ENCODE results near the gene WNK4. TPM values are rescaled to one million over a fixed set of nuclear protein-coding genes. Genes with fewer than 3 reads are reported as not detected.

Gene WNK4
- total and polyA plus RNA-seq, 2 donors (not counting 1 experiment from before 2014, with no cell fraction given) = under 0.01 to 0.35 TPM

DNA sequence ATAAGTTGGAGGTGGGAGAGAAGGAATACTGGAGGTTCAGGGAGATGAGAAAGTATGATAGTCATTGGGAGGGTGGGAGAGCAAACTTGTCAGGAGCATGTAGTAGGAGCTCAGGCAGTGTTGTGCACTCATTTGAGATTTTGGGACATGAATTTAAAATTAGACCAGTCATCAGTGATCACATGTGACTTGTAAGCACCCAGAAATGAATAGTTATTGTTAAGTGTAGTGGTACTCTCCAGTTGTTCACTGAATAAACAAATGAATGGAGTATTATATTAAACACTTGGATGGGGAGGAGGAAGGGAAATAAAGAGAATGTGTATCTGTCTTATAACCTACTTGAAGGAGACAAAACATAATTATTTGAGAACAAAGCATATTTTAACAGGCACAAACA lies 50.6 kb downstream of the WNK4 start:
- Histone ChIP-seq H3K9me3 (ENCODE audit: control insufficient read depth, insufficient read depth, low read depth, low read length) (no peaks in the 10 kb centered on the region), H3K79me2 (ENCODE audit: control insufficient read depth, insufficient read depth, low read length) (peaks cover 20% of the 10 kb centered on the region), H2AFZ (ENCODE audit: low read length) (no peak overlapping the region), H3K4me1 (ENCODE audit: control insufficient read depth, extremely low read depth, insufficient read depth, low read length) (no peaks in the 10 kb centered on the region), H3K4me2 (ENCODE audit: extremely low read depth, insufficient read depth, low read length) (no peak overlapping the region), H3K27me3 (ENCODE audit: control insufficient read depth, insufficient read depth, low read length) (no peaks in the 10 kb centered on the region), H3K27ac (ENCODE audit: insufficient read depth, low read length) (no peak overlapping the region), H4K20me1 (ENCODE audit: control insufficient read depth, extremely low read depth, insufficient read depth, low read length) (no peaks in the 10 kb centered on the region), H3K9ac (ENCODE audit: insufficient read depth, low read length) (no peak overlapping the region), H3K4me3 (replicated peaks in 1 of 4; ENCODE audit: control extremely low read depth in 1 of 4, insufficient read depth in 1 of 4, low read depth in 3 of 4, low read length in 4 of 4) (no peak overlapping the region), H3K36me3 (ENCODE audit: control insufficient read depth, insufficient read depth, low read length) (no peaks in the 10 kb centered on the region)
- DNase-seq (ENCODE audit: low read depth in 2 of 2) = no peak
- no peak for TF ChIP-seq EZH2 (IDR thresholded peaks at IDR 0.05; ENCODE audit: low read length, missing control alignments)
- TF ChIP-seq, protein P1, sequence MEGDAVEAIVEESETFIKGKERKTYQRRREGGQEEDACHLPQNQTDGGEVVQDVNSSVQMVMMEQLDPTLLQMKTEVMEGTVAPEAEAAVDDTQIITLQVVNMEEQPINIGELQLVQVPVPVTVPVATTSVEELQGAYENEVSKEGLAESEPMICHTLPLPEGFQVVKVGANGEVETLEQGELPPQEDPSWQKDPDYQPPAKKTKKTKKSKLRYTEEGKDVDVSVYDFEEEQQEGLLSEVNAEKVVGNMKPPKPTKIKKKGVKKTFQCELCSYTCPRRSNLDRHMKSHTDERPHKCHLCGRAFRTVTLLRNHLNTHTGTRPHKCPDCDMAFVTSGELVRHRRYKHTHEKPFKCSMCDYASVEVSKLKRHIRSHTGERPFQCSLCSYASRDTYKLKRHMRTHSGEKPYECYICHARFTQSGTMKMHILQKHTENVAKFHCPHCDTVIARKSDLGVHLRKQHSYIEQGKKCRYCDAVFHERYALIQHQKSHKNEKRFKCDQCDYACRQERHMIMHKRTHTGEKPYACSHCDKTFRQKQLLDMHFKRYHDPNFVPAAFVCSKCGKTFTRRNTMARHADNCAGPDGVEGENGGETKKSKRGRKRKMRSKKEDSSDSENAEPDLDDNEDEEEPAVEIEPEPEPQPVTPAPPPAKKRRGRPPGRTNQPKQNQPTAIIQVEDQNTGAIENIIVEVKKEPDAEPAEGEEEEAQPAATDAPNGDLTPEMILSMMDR (conservative IDR thresholded peaks at IDR 0.05 in 1 of 2, IDR thresholded peaks at IDR 0.05 in 1 of 2; ENCODE audit: low read depth in 1 of 2, low read length in 2 of 2) = no peak

DNA sequence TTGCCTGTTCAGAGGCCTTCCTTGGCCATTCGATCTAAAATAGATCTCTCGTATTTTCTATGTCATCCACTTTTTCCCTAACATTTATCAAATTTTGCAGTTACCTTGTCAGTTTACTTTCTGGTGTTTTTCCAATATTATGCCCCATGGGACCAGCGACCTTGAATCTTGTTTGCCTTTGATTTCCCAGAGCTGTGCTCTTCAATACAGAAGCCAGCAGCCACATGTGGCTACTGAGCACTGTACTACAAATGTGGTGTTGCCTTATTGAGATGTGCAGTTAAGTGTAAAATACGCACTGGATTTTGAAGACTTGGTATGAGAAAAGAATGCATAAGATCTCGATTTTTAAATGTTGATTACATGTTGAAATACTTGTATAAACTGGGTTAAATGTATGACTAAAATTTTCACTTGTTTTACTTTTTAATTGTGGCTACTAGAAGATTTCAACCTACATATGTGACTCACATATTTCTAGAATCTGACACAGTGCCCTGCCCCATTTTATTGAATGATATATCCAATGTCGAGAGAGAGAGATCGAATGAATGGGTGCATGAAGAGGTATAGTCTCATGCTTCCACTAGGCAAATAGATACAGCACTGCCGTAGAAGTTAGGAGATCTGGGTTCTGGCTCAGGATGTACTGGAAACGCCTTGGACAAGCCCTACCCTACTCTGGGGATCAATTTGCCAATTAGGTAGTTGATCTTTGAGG lies 52.0 kb downstream of the WNK4 start:
- Histone ChIP-seq H3K79me2 (ENCODE audit: control insufficient read depth, insufficient read depth, low read length) (peaks cover 20% of the 10 kb centered on the region), H3K27ac (ENCODE audit: insufficient read depth, low read length) (peak overlapping the region; percentile 93), H4K20me1 (ENCODE audit: control insufficient read depth, extremely low read depth, insufficient read depth, low read length) (no peaks in the 10 kb centered on the region), H2AFZ (ENCODE audit: low read length) (peak overlapping the region; percentile 70), H3K9me3 (ENCODE audit: control insufficient read depth, insufficient read depth, low read depth, low read length) (no peaks in the 10 kb centered on the region), H3K4me3 (replicated peaks in 1 of 4; ENCODE audit: control extremely low read depth in 1 of 4, insufficient read depth in 1 of 4, low read depth in 3 of 4, low read length in 4 of 4) (peak overlapping the region; percentile 97 to 99 (median 98)), H3K4me2 (ENCODE audit: extremely low read depth, insufficient read depth, low read length) (peak overlapping the region; percentile 79), H3K4me1 (ENCODE audit: control insufficient read depth, extremely low read depth, insufficient read depth, low read length) (no peaks in the 10 kb centered on the region), H3K36me3 (ENCODE audit: control insufficient read depth, insufficient read depth, low read length) (peaks cover 3% of the 10 kb centered on the region), H3K27me3 (ENCODE audit: control insufficient read depth, insufficient read depth, low read length) (no peaks in the 10 kb centered on the region), H3K9ac (ENCODE audit: insufficient read depth, low read length) (peak overlapping the region; percentile 96)
- TF ChIP-seq, protein P1 (conservative IDR thresholded peaks at IDR 0.05 in 1 of 2, IDR thresholded peaks at IDR 0.05 in 1 of 2; ENCODE audit: low read depth in 1 of 2, low read length in 2 of 2) = no peak
- TF ChIP-seq EZH2 (IDR thresholded peaks at IDR 0.05; ENCODE audit: low read length, missing control alignments) = no peak
- no peak for DNase-seq (ENCODE audit: low read depth in 2 of 2)

DNA sequence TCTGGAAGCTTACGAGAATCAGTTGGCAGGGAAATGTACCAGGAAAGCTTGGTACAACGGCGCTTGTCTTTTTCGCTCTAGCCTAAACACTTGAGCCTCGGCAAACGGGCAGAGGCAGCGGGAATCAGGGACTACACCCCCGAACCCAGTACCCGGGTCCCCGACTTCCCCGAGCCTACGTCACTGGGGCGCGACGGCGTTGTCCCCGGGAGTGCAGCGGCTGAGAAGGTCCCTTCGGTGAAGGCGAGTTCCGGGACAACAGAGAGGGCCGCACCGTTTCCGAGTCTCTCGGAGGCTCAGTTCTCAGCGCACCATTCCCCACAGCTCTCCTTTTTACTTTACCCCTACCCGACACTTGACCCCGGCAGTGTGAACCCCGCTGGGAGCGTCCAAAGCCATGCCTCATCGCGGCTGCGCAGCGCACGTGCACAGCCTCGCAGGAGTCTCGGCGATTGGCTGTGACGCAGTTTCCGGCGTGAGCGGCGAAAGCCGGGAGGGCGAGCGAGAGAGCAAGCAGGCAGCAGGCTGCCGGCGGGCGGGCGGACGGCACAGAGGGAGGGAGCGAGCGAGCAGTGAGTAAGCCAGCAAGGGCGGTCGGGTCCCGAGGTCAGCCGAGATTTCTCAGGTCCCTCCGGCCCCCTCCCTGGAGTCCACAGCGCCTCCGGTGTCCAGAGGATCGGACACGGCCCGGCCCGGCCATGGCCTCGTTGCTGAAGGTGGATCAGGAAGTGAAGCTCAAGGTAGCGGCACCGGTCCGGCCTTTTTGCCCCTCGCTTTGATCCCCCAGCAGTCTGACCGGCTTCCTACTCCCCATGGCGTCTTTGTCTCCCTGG lies 52.7 kb downstream of the WNK4 start, which contains the start of gene PSME3:
TSS of gene PSME3 (plus strand) at position 464 of the 833 bp plus-strand sequence. CDS start at position 699, 235 bp downstream.
- H3K27me3 ChIP-seq (ENCODE audit: control insufficient read depth, insufficient read depth, low read length) = no peaks in the 10 kb centered on the region
- H2AFZ ChIP-seq (ENCODE audit: low read length) = peak within 1 kb of the TSS; percentile 70
- H3K36me3 ChIP-seq (ENCODE audit: control insufficient read depth, insufficient read depth, low read length) = peaks cover 6% of the 10 kb centered on the region
- H3K79me2 ChIP-seq (ENCODE audit: control insufficient read depth, insufficient read depth, low read length) = peaks cover 20% of the 10 kb centered on the region
- no peaks in the 10 kb centered on the region for H3K4me1 ChIP-seq (ENCODE audit: control insufficient read depth, extremely low read depth, insufficient read depth, low read length)
- H3K4me2 ChIP-seq (ENCODE audit: extremely low read depth, insufficient read depth, low read length) = peak within 1 kb of the TSS; percentile 96
- no peak for TF ChIP-seq EZH2 (IDR thresholded peaks at IDR 0.05; ENCODE audit: low read length, missing control alignments)
- TF ChIP-seq, protein P1 (conservative IDR thresholded peaks at IDR 0.05 in 1 of 2, IDR thresholded peaks at IDR 0.05 in 1 of 2; ENCODE audit: low read depth in 1 of 2, low read length in 2 of 2) = no peak
- peak within 1 kb of the TSS; percentile 93 for H3K27ac ChIP-seq (ENCODE audit: insufficient read depth, low read length)
- peak within 1 kb of the TSS; percentile 97 to 99 (median 98) for H3K4me3 ChIP-seq (replicated peaks in 1 of 4; ENCODE audit: control extremely low read depth in 1 of 4, insufficient read depth in 1 of 4, low read depth in 3 of 4, low read length in 4 of 4)
- no peaks in the 10 kb centered on the region for H3K9me3 ChIP-seq (ENCODE audit: control insufficient read depth, insufficient read depth, low read depth, low read length)
- peak within 1 kb of the TSS; percentile 96 for H3K9ac ChIP-seq (ENCODE audit: insufficient read depth, low read length)
- DNase-seq (ENCODE audit: low read depth in 2 of 2) = peak; percentile 86 to 87
- H4K20me1 ChIP-seq (ENCODE audit: control insufficient read depth, extremely low read depth, insufficient read depth, low read length) = no peaks in the 10 kb centered on the region

All from fibroblast of lung (primary cell).